K562 (cell line): ENCODE results near the gene CD6.

Experiments
- IRF2 ChIP-seq: sonication (generic); formaldehyde crosslinking; IDR thresholded peaks from 2 replicates; pipeline ENCODE4 v1.8.1; 2022; ENCODE audit warnings: mild to moderate bottlenecking, missing genetic modification reagents
- KDM5B ChIP-seq: fragments of 200-600 bp; sonication (generic); IDR thresholded peaks from 2 replicates; pipeline ENCODE4 v1.6.1; 2012; ENCODE audit warnings: low read depth, mild to moderate bottlenecking, moderate library complexity, low read length, control low read depth, inconsistent platforms; ENCODE audit not compliant: insufficient replicate concordance
- TF ChIP-seq, protein P1 (sequence below): fragments of 450-650 bp; IDR thresholded peaks from 2 replicates; pipeline ENCODE4 v1.6.1; 2017; ENCODE audit warnings: antibody characterized with exemption, mild to moderate bottlenecking
- TF ChIP-seq, protein P2 (sequence below), 3 experiments: IDR thresholded peaks in 2 of 3; conservative IDR thresholded peaks in 1 of 3; 2 replicates each; pipeline ENCODE4 v1.5.1; 2011 to 2012; ENCODE audit warnings: low read length in 3 of 3, mild to moderate bottlenecking in 3 of 3, control low read depth in 2 of 3, improper control_type of control experiment in 1 of 3, inconsistent platforms in 1 of 3, low read depth in 1 of 3, mixed read lengths in 1 of 3, moderate library complexity in 1 of 3; ENCODE audit not compliant: insufficient read depth in 2 of 3

DNA sequence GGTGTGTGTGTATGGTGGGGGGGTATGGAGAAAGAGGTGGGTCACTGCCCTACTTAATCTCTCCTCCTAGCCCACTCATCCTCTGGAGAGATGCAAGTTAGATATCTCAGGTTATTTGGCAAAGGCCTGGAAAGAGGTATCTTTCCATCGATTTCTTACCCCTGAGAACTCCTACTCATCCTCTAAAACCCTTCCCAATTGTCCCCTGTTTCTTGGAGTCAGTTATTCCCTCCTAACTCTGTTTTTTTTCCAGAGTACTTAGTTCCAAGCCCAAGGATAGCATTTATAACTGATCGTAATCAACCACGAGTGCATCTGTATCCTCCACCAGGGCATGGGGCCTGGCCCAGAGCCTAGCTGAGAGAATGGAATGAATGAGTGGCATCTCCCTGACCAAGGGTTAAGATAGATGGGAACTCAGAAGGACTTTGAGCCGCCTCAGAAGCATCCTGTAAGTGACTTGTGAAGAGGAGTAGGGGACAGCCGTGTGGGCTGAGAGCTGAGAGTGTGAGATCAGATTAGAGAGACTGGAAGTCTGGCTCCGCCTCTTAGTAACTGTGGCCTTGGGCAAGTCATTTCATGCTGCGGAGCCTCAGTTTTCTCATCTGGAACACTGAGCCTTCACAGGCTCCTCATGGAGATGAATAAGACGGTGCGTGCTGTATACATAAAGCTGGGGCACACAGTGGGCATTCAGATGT lies 16.2 kb downstream of the CD6 start:
- TF ChIP-seq, protein P1, sequence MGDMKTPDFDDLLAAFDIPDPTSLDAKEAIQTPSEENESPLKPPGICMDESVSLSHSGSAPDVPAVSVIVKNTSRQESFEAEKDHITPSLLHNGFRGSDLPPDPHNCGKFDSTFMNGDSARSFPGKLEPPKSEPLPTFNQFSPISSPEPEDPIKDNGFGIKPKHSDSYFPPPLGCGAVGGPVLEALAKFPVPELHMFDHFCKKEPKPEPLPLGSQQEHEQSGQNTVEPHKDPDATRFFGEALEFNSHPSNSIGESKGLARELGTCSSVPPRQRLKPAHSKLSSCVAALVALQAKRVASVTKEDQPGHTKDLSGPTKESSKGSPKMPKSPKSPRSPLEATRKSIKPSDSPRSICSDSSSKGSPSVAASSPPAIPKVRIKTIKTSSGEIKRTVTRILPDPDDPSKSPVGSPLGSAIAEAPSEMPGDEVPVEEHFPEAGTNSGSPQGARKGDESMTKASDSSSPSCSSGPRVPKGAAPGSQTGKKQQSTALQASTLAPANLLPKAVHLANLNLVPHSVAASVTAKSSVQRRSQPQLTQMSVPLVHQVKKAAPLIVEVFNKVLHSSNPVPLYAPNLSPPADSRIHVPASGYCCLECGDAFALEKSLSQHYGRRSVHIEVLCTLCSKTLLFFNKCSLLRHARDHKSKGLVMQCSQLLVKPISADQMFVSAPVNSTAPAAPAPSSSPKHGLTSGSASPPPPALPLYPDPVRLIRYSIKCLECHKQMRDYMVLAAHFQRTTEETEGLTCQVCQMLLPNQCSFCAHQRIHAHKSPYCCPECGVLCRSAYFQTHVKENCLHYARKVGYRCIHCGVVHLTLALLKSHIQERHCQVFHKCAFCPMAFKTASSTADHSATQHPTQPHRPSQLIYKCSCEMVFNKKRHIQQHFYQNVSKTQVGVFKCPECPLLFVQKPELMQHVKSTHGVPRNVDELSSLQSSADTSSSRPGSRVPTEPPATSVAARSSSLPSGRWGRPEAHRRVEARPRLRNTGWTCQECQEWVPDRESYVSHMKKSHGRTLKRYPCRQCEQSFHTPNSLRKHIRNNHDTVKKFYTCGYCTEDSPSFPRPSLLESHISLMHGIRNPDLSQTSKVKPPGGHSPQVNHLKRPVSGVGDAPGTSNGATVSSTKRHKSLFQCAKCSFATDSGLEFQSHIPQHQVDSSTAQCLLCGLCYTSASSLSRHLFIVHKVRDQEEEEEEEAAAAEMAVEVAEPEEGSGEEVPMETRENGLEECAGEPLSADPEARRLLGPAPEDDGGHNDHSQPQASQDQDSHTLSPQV, result no peak
- TF ChIP-seq IRF2 (CRISPR knock-in tag), result no peak
- TF ChIP-seq, protein P2, sequence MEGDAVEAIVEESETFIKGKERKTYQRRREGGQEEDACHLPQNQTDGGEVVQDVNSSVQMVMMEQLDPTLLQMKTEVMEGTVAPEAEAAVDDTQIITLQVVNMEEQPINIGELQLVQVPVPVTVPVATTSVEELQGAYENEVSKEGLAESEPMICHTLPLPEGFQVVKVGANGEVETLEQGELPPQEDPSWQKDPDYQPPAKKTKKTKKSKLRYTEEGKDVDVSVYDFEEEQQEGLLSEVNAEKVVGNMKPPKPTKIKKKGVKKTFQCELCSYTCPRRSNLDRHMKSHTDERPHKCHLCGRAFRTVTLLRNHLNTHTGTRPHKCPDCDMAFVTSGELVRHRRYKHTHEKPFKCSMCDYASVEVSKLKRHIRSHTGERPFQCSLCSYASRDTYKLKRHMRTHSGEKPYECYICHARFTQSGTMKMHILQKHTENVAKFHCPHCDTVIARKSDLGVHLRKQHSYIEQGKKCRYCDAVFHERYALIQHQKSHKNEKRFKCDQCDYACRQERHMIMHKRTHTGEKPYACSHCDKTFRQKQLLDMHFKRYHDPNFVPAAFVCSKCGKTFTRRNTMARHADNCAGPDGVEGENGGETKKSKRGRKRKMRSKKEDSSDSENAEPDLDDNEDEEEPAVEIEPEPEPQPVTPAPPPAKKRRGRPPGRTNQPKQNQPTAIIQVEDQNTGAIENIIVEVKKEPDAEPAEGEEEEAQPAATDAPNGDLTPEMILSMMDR (IDR thresholded peaks at IDR 0.05 in 2 of 3, conservative IDR thresholded peaks at IDR 0.05 in 1 of 3; ENCODE audit: insufficient read depth in 2 of 3, low read depth in 1 of 3, low read length in 3 of 3), result no peak
- no peak for TF ChIP-seq KDM5B
